Stimulated activated CD4-positive, alpha-beta T cell treated with anti-CD3 and anti-CD28 coated beads, Interleukin-2, amount 100 ng/mL, for 24 hours (primary cell): Measurements from ENCODE around the gene DISP3.
A peak's percentile ranks its signal among the peaks of the same experiment; 100 is the strongest.

Experiments
- DNase-seq, 2 donors: peaks; one replicate each; pipeline ENCODE4 v3.0.0-alpha.2; 2020

Gene DISP3

GRCh38 chr1:11487196-11487751 is 8.3 kb downstream of the DISP3 start:
- DNase-seq: no peak

- DNase-seq: no peak
Observed at GRCh38 chr1:11488201-11488770, 9.3 kb downstream of the DISP3 start.

GRCh38 chr1:11488966-11489625 is 10.1 kb downstream of the DISP3 start:
- no peak for DNase-seq

GRCh38 chr1:11492235-11492634 is 13.3 kb downstream of the DISP3 start:
- no peak for DNase-seq

DNA sequence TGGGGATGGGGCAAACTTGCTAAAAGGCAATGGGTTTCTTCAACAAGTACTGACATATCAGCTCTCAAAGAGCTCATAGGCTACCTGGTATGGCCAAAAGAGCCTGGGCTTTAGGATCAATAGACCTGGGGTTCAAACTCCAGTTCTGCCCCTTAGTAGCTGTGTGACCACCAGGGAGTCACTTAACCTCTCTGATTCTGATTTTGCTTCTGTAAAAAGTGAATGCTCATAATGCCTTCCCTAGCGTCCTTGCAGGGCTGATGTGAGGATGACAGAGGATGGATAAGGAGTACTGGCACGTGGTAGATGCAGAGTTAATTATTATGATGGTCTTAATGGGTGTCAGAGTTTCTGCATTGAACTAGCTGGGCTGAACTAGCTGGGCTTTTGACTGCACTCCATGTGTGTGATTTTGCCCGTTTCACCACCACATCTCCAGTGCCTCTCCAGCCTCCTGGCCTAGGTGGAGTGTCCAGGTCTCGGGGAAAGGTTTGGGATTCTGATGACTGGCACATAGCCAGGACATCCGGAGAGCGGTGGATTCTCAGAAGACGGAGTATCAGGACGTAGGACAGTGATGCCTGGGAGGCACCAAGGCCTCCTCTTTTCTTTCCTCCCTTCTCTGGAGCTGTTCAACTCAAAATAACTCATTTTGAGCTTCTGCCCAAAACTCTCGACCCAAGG is 15.2 kb downstream of the DISP3 start:
- no peak for DNase-seq

- no peak for DNase-seq
Observed at GRCh38 chr1:11494771-11495170, 15.8 kb downstream of the DISP3 start.

DNA sequence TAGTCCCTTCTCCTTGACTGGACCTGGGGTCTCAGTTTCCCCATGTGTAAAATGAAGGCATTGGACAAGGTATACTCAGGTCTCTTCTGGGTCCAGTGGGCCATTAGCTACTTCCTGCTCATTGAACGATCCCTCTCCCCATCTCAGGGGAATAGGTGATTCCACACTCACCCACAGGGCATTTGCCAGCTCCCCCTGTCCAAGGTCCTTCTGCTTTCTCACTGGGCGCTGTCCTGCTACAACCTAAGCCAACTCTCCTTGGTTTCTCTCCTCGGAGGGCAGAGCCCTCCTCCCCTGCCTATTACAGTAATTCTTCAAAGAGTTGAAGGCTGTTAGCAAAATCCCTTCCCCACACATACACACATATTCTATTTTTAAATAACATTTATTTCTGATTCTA is 16.6 kb downstream of the DISP3 start:
- DNase-seq: no peak

- no peak for DNase-seq
Observed at GRCh38 chr1:11496551-11497080, 17.7 kb downstream of the DISP3 start.

DNA sequence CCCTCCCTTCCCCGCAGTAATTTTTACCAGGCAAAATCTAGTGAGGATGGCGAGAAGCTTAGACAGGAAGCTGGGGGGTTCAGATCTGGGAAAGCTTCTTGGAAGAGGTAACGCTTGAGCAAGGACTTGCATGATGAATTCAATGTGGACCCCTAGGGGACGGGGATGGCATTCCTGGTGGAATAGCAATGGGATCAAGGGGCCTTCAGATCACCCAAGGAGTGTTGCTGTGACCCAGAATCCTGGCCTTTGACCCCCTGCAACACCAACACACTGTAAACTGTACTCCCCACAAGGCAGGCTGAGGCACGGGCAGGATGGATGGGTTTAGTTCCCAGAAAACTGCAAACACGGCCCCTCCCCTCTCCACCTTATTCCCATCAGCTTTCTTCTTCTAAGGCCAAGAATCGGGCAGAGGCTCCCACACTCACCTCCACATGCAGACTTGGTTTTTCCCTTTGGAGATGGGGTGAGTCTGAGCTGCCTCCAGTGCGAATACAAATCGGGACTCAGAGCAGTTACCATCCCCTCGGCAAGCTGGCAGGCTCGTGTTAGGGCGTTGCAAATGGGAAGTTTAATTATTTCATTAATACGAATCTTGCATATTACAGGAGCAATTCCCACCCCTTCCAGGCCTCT is 20.1 kb downstream of the DISP3 start:
- no peak for DNase-seq

DNA sequence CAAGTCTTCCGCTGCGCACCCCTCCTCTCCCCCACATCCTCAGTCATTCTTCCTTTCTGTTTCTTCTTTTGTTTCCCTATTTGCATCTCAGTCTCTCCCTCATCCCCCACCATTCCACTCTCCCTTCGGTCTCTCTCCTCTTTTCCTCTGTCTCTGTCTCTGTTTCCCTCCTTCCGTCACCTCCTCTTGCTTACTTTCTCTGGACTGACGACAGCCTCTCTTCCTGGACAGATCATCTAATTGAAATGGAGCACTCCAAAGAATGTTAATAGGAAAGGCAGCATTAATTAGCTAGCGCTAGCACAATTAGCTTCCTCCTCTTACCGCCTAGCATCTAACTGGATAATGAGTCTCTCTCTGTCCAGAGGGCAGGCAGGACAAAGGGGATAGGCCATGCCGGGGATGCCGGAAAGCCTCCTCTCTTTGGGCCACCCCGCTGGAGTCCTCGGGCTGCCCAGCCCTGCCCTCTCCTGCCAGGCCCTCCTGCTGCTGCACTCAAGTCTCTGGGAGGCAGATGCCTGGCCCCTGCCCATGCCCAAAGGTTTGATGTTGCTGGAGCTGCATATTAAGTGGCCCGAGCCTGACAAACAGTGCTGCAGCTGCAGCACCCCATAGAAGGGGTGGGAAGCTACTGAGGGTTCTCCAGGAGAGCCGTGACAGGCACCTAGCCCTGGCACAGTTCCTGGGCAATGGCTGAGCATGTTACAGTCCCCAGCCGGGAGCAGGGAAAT is 20.8 kb downstream of the DISP3 start:
- no peak for DNase-seq

DNA sequence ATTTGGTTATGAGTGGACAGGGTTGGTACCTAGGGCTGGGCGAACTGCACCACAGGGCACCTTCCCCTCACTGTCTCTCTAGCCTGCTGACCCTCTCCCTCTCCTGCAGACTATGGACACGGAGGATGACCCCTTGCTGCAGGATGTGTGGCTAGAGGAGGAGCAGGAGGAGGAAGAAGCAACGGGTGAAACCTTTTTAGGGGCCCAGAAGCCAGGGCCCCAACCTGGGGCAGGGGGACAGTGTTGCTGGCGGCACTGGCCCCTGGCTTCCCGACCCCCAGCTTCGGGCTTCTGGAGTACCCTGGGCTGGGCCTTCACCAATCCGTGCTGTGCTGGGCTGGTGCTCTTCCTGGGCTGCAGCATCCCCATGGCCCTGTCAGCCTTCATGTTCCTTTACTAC is 21.9 kb downstream of the DISP3 start:
- no peak for DNase-seq

DNA sequence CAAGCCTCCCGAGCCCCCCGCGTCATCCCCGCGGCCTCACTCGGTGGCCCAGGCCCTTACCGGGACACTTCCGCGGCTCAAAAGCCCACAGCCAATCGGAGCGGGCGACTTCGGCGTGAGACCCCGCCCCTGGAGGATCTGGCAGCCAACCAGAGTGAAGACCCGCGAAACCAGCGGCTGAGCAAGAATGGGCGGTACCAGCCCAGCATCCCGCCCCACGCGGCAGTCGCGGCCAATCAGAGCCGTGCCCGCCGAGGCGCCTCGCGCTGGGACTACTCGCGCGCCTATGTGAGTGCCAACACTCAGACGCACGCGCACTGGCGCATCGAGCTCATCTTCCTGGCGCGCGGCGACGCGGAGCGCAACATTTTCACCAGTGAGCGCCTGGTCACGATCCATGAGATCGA is 22.5 kb downstream of the DISP3 start:
- peak in 1 of 2 donors; percentile 13 for DNase-seq

GRCh38 chr1:11501906-11502485 is 23.0 kb downstream of the DISP3 start:
- DNase-seq: no peak

DNA sequence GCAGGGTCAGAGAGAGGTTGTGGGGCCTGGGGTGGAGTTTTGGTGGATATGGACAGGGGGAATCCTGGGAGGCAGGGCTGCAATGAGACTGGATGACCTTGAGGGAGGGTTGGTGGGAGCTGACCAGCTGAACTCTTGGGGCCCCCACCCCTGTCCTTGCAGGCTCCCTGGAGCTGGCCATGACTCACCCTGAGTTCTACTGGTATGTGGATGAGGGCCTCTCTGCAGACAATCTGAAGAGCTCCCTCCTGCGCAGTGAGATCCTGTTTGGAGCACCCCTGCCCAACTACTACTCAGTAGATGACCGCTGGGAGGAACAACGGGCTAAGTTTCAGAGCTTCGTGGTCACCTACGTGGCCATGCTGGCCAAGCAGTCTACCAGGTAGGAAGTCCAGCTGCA is 23.6 kb downstream of the DISP3 start:
- DNase-seq: no peak

- no peak for DNase-seq
Observed at GRCh38 chr1:11504599-11504998, 25.6 kb downstream of the DISP3 start.

DNA sequence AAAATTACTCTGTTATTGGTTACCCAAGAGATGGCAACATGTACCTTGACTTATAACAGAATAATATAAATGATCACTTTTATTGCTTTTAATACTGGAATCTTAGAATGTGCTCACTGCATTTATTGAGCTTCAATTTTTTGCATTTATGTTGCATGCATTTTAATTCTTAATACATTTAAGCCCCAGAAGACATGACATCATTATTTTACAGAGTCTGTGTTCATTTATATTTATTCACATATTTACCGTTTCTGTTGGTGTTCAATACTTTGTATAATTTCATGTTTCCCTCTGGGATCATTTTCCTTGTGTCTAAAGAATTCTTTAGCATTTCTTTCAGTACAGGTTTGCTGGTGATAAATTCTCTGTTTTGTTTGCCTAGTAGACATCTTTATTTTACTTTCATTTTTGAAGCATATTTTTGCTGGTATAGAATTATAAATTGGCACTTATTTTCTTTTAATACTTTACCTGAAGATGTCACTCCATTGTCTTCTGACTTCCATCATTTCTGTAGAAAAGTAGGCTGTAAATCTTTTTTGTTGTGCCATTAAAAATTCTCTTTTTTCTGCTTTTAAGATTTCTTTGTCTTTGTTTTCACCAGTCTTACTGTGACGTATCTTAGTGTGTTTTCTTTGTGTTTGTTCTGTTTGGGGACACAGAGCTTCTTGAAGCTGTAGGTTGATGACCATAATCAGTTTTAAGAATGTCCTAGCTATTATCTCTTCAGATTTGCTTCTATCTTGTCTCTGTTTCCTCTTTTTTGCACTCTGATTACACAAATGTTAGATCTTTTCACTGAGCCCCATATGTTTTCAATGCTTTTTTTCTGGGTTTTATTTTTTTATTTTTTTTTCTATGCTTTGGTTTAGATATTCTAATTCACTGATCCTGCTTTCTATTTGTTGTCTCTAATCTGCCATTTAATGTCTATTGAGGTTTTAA is 26.9 kb downstream of the DISP3 start:
- no peak for DNase-seq

DNA sequence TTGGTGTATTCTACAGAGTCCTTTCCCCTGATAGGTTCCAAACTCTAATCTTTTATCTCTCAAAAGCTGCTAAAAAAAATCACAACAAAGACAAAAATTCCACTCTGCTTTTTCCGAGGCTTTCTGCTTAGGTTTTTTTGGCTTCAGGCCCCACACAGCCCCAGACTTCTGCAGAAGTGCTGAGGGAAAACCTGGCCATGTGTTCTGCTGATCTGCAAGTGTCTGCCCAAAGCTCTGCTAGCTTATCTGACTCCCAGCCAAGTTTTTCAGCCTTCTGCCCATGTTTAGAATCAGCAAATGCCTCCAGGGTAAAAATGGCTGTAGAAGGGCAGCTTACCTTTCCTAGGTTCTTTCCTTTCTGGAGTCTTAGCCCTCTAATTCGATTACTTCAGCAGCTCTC is 28.4 kb downstream of the DISP3 start:
- no peak for DNase-seq

- DNase-seq: no peak
Observed at GRCh38 chr1:11513681-11514080, 34.7 kb downstream of the DISP3 start.

GRCh38 chr1:11514366-11514765 is 35.4 kb downstream of the DISP3 start:
- DNase-seq: no peak

DNA sequence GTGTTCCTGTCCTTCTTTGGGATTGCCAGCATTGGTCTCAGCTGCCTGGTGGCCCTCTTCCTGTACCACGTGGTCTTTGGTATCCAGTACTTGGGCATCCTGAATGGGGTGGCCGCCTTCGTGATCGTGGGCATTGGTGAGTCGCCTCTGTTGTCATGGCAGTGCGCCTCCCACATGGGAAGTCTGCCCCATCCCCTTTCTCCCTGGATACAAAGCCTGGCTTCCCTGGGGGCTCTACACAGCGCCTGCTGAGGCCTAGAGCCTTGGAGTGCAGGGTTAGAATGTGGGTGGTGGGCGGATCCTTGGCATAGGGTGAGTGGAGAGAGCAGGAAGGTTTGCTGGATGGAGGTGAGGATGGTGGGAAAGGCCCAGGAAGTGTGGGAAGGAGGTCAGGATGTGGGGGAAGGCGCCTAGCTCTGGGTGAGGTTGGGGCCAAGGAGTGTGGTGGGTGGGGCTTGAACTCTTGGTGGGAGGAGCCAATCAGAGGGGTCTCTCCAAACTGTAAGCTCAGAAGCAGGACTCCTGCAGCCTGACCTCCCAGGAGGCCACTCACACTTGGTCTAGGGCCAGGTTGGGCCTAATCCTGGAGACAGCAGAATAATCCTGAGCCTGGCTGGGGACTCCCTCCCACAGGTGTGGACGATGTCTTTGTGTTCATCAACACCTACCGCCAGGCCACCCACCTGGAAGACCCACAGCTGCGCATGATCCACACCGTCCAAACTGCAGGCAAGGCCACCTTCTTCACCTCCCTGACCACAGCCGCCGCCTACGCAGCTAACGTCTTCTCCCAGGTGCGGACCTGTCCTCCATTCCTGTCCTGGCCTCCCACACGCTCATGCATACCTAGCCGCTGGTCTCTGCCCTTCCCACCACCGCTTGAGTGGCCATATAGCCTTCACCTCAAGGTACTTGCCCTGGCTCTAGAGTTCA is 36.7 kb downstream of the DISP3 start:
- no peak for DNase-seq
